Ishikawa (cell line): ENCODE results near the gene POU3F2.

ENCODE experiments used
- CEBPB ChIP-seq: IDR thresholded peaks from 2 replicates; pipeline ENCODE4 v1.6.1; 2012
- CREB1 ChIP-seq: IDR thresholded peaks from 2 replicates; pipeline ENCODE4 v1.6.1; 2012; ENCODE audit warnings: low read depth
- EGR1 ChIP-seq: IDR thresholded peaks from 2 replicates; pipeline ENCODE4 v1.6.1; 2012
- EP300 ChIP-seq: IDR thresholded peaks from 2 replicates; pipeline ENCODE4 v1.6.1; 2012; ENCODE audit warnings: borderline replicate concordance
- FOXM1 ChIP-seq: IDR thresholded peaks from 2 replicates; pipeline ENCODE4 v1.6.1; 2012; ENCODE audit warnings: low read depth, borderline replicate concordance
- MAX ChIP-seq: IDR thresholded peaks from 2 replicates; pipeline ENCODE4 v1.6.1; 2012
- NFIC ChIP-seq: IDR thresholded peaks from 2 replicates; pipeline ENCODE4 v1.6.1; 2012
- RAD21 ChIP-seq: IDR thresholded peaks from 2 replicates; pipeline ENCODE4 v1.6.1; 2012; ENCODE audit warnings: low read depth
- REST ChIP-seq: IDR thresholded peaks from 2 replicates; pipeline ENCODE4 v1.6.1; 2012; ENCODE audit warnings: low read depth, mild to moderate bottlenecking
- TAF1 ChIP-seq: IDR thresholded peaks from 2 replicates; pipeline ENCODE4 v1.6.1; 2012; ENCODE audit warnings: low read depth, mild to moderate bottlenecking
- TCF12 ChIP-seq: IDR thresholded peaks from 2 replicates; pipeline ENCODE4 v1.6.1; 2012; ENCODE audit warnings: low read depth
- TEAD4 ChIP-seq: IDR thresholded peaks from 2 replicates; pipeline ENCODE4 v1.6.1; 2012
- USF1 ChIP-seq: IDR thresholded peaks from 2 replicates; pipeline ENCODE4 v1.6.1; 2012
- YY1 ChIP-seq: IDR thresholded peaks from 2 replicates; pipeline ENCODE4 v1.6.1; 2012; ENCODE audit warnings: low read depth
- ZBTB7A ChIP-seq: IDR thresholded peaks from 2 replicates; pipeline ENCODE4 v1.6.1; 2012; ENCODE audit warnings: low read depth

The POU3F2 gene

GRCh38 chr6:98812220-98812619, 22.2 kb upstream of the POU3F2 start:
- TF ChIP-seq RAD21, result no peak
- TF ChIP-seq EGR1, result no peak
- TF ChIP-seq TAF1, result no peak
- no peak for TF ChIP-seq CREB1
- no peak for TF ChIP-seq REST
- TF ChIP-seq ZBTB7A, result no peak
- no peak for TF ChIP-seq TEAD4
- no peak for TF ChIP-seq EP300
- TF ChIP-seq USF1, result no peak
- TF ChIP-seq MAX, result no peak
- no peak for TF ChIP-seq TCF12
- no peak for TF ChIP-seq YY1
- no peak for TF ChIP-seq NFIC
- TF ChIP-seq CEBPB, result no peak

- TF ChIP-seq EP300 (no peak), TEAD4 (no peak), TAF1 (no peak), ZBTB7A (no peak), MAX (no peak), USF1 (no peak), NFIC (no peak), RAD21 (no peak), CEBPB (no peak), YY1 (no peak), TCF12 (no peak), CREB1 (no peak), EGR1 (no peak), REST (no peak), FOXM1 (no peak)
Measured at GRCh38 chr6:98816799-98817198, 17.6 kb upstream of the POU3F2 start.

- TF ChIP-seq NFIC (no peak), USF1 (peak; percentile 25; the same call in 1 of the 2 replicates), CEBPB (no peak), YY1 (no peak), EGR1 (no peak)
Measured at GRCh38 chr6:98821756-98822405, 12.5 kb upstream of the POU3F2 start.

- TF ChIP-seq NFIC (no peak), REST (no peak), MAX (no peak), EGR1 (no peak), YY1 (no peak), FOXM1 (no peak), CREB1 (no peak), ZBTB7A (no peak)
Measured at GRCh38 chr6:98823428-98824161, 10.8 kb upstream of the POU3F2 start.
